HepG2 (cell line): ENCODE data around the gene MX2. TPM values are rescaled to one million over a fixed set of nuclear protein-coding genes. Genes with fewer than 3 reads are reported as not detected.

Source experiments
- BHLHE40 ChIP-seq: IDR thresholded peaks from 2 replicates; pipeline ENCODE4 v1.6.1; 2011; ENCODE audit warnings: low read length, improper control_type of control experiment
- FOXM1 ChIP-seq: sonication (generic); formaldehyde crosslinking; IDR thresholded peaks from 2 replicates; pipeline ENCODE4 v1.5.0; 2020; ENCODE audit warnings: missing genetic modification reagents
- JDP2 ChIP-seq: sonication (generic); formaldehyde crosslinking; IDR thresholded peaks from 2 replicates; pipeline ENCODE4 v1.8.1; 2022; ENCODE audit warnings: missing genetic modification reagents, borderline replicate concordance
- POLR2A ChIP-seq, 2 experiments: IDR thresholded peaks; 2 replicates each; pipeline ENCODE4 v1.6.1; 2011; ENCODE audit warnings: low read depth in 2 of 2, low read length in 2 of 2, mild to moderate bottlenecking in 1 of 2, moderate library complexity in 1 of 2; ENCODE audit not compliant: insufficient read depth in 1 of 2
- TARDBP ChIP-seq: sonication (generic); formaldehyde crosslinking; IDR thresholded peaks from 2 replicates; pipeline ENCODE4 v1.8.0; 2022; ENCODE audit warnings: mild to moderate bottlenecking, missing genetic modification reagents
- ZKSCAN8 ChIP-seq: IDR thresholded peaks from 2 replicates; pipeline ENCODE4 v1.6.1; 2016; ENCODE audit warnings: borderline replicate concordance, missing genetic modification reagents, missing compliant biosample characterization
- ZMYM3 ChIP-seq: sonication (generic); formaldehyde crosslinking; IDR thresholded peaks from 2 replicates; pipeline ENCODE4 v1.5.1; 2020; ENCODE audit warnings: mild to moderate bottlenecking, missing genetic modification reagents
- ZNF3 ChIP-seq: IDR thresholded peaks from 2 replicates; pipeline ENCODE4 v1.7.0; 2017; ENCODE audit warnings: inconsistent platforms
- ZNF891 ChIP-seq: sonication (generic); formaldehyde crosslinking; IDR thresholded peaks from 2 replicates; pipeline ENCODE4 v1.5.0; 2020; ENCODE audit warnings: mild to moderate bottlenecking, missing genetic modification reagents
- ZSCAN21 ChIP-seq: sonication (generic); formaldehyde crosslinking; IDR thresholded peaks from 2 replicates; pipeline ENCODE4 v1.8.0; 2022; ENCODE audit warnings: mild to moderate bottlenecking, missing genetic modification reagents, moderate library complexity, borderline replicate concordance
- polyA plus RNA-seq, 8 experiments: library from polyadenylated mRNA; depleted of rRNA in 3 of 8; stranded (reverse) in 7 of 8; unstranded in 1 of 8; fragments of >200 nt; fragmentation: Illumina TruSeq in 4 of 8; extraction: Trizol in 4 of 8; gene quantifications; 2 replicates each; pipeline versions ENCODE4 v1.2.1 to v1.2.3, GENCODE V29; 2011 to 2016; ENCODE audit warnings: low read depth in 4 of 8, missing spikeins in 1 of 8, mixed read lengths in 1 of 8; ENCODE audit not compliant: insufficient read depth in 1 of 8
- total RNA-seq, 5 experiments: library from RNA; depleted of rRNA; stranded (reverse); fragments of >200 nt; fragmentation: Illumina TruSeq; extraction: Trizol; gene quantifications; 2 replicates each; pipeline ENCODE4 v1.2.3, GENCODE V29; 2016; ENCODE audit warnings: low read depth in 1 of 5
- TF ChIP-seq, protein P1 (sequence below): sonication (generic); formaldehyde crosslinking; IDR thresholded peaks from 2 replicates; pipeline ENCODE4 v1.8.0; 2022; ENCODE audit warnings: missing genetic modification reagents, mild to moderate bottlenecking, moderate library complexity, borderline replicate concordance
- TF ChIP-seq, protein P2 (sequence below): IDR thresholded peaks from 2 replicates; pipeline ENCODE4 v1.6.1; 2016; ENCODE audit warnings: low read depth, missing genetic modification reagents, missing compliant biosample characterization
- TF ChIP-seq, protein P3 (sequence below): sonication (generic); formaldehyde crosslinking; IDR thresholded peaks from 2 replicates; pipeline ENCODE4 v1.5.0; 2020; ENCODE audit warnings: missing genetic modification reagents
- TF ChIP-seq, protein P4 (sequence below), 2 experiments: sonication (generic) in 1 of 2; formaldehyde crosslinking in 1 of 2; IDR thresholded peaks; 2 replicates each; pipeline versions ENCODE4 v1.6.1 to v1.9.0; 2014 to 2022; ENCODE audit warnings: antibody characterized with exemption in 1 of 2, borderline replicate concordance in 1 of 2, inconsistent platforms in 1 of 2, low read depth in 1 of 2, missing genetic modification reagents in 1 of 2

Gene MX2
- total and polyA plus RNA-seq, 2 of the 13 experiments (the other 11 are each of a cell fraction or from before 2014, with no cell fraction given), result 24.0 to 35.7 TPM

DNA sequence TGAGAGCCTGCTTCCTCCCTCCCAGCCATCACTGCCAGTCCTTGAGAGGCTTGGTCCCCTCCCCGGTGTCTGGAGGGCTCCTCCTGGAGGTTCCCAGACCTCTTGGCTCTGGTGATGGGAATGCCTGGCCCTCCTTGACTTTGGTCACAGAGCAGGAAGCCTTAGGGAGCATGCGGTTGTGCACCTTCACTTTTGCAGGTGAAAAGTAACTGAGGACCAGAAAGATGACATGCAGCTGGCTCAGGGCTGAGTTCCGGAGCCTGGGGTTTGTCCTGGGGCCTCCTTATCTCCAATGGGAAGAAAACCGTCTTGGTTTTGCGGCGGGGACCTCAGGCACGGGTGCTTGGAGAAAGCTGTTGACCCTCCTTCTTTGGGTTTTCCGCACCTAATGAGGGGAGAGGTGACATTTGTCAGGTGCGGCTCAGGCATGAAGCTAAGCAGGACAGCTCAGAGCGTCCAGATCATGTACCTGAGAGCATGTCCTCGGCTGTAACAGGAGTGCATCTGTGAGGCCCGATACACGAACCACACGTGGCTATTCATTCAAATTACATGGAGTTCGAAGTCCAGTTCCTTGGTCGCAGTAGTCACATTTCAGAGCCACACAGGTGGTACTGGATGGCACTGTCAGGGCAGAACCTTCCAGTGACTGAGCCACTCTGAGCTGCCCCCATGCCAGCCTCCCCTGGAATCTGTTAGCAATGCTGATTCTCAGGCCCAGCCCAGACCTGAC, 608 bp upstream of the MX2 start (continued):
- TF ChIP-seq, protein P1, sequence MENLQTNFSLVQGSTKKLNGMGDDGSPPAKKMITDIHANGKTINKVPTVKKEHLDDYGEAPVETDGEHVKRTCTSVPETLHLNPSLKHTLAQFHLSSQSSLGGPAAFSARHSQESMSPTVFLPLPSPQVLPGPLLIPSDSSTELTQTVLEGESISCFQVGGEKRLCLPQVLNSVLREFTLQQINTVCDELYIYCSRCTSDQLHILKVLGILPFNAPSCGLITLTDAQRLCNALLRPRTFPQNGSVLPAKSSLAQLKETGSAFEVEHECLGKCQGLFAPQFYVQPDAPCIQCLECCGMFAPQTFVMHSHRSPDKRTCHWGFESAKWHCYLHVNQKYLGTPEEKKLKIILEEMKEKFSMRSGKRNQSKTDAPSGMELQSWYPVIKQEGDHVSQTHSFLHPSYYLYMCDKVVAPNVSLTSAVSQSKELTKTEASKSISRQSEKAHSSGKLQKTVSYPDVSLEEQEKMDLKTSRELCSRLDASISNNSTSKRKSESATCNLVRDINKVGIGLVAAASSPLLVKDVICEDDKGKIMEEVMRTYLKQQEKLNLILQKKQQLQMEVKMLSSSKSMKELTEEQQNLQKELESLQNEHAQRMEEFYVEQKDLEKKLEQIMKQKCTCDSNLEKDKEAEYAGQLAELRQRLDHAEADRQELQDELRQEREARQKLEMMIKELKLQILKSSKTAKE, result no peak
- TF ChIP-seq POLR2A (IDR thresholded peaks at IDR 0.05; ENCODE audit: insufficient read depth in 1 of 2, low read depth in 2 of 2, low read length in 2 of 2) (peak in 1 of 2 experiments; percentile 40; a peak in 1 of 4 replicates), TARDBP (CRISPR knock-in tag) (no peak), FOXM1 (no peak), ZSCAN21 (CRISPR knock-in tag) (no peak), ZNF3 (CRISPR knock-in tag) (no peak), JDP2 (no peak), BHLHE40 (peak; percentile 31; the same call in 1 of the 2 replicates), ZMYM3 (CRISPR knock-in tag) (peak; percentile 50), ZNF891 (CRISPR knock-in tag) (no peak), ZKSCAN8 (CRISPR knock-in tag) (no peak)
- TF ChIP-seq, protein P2, sequence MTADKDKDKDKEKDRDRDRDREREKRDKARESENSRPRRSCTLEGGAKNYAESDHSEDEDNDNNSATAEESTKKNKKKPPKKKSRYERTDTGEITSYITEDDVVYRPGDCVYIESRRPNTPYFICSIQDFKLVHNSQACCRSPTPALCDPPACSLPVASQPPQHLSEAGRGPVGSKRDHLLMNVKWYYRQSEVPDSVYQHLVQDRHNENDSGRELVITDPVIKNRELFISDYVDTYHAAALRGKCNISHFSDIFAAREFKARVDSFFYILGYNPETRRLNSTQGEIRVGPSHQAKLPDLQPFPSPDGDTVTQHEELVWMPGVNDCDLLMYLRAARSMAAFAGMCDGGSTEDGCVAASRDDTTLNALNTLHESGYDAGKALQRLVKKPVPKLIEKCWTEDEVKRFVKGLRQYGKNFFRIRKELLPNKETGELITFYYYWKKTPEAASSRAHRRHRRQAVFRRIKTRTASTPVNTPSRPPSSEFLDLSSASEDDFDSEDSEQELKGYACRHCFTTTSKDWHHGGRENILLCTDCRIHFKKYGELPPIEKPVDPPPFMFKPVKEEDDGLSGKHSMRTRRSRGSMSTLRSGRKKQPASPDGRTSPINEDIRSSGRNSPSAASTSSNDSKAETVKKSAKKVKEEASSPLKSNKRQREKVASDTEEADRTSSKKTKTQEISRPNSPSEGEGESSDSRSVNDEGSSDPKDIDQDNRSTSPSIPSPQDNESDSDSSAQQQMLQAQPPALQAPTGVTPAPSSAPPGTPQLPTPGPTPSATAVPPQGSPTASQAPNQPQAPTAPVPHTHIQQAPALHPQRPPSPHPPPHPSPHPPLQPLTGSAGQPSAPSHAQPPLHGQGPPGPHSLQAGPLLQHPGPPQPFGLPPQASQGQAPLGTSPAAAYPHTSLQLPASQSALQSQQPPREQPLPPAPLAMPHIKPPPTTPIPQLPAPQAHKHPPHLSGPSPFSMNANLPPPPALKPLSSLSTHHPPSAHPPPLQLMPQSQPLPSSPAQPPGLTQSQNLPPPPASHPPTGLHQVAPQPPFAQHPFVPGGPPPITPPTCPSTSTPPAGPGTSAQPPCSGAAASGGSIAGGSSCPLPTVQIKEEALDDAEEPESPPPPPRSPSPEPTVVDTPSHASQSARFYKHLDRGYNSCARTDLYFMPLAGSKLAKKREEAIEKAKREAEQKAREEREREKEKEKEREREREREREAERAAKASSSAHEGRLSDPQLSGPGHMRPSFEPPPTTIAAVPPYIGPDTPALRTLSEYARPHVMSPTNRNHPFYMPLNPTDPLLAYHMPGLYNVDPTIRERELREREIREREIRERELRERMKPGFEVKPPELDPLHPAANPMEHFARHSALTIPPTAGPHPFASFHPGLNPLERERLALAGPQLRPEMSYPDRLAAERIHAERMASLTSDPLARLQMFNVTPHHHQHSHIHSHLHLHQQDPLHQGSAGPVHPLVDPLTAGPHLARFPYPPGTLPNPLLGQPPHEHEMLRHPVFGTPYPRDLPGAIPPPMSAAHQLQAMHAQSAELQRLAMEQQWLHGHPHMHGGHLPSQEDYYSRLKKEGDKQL, result no peak
- TF ChIP-seq, protein P3, sequence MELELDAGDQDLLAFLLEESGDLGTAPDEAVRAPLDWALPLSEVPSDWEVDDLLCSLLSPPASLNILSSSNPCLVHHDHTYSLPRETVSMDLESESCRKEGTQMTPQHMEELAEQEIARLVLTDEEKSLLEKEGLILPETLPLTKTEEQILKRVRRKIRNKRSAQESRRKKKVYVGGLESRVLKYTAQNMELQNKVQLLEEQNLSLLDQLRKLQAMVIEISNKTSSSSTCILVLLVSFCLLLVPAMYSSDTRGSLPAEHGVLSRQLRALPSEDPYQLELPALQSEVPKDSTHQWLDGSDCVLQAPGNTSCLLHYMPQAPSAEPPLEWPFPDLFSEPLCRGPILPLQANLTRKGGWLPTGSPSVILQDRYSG (CRISPR knock-in tag), result no peak
- TF ChIP-seq, protein P4, sequence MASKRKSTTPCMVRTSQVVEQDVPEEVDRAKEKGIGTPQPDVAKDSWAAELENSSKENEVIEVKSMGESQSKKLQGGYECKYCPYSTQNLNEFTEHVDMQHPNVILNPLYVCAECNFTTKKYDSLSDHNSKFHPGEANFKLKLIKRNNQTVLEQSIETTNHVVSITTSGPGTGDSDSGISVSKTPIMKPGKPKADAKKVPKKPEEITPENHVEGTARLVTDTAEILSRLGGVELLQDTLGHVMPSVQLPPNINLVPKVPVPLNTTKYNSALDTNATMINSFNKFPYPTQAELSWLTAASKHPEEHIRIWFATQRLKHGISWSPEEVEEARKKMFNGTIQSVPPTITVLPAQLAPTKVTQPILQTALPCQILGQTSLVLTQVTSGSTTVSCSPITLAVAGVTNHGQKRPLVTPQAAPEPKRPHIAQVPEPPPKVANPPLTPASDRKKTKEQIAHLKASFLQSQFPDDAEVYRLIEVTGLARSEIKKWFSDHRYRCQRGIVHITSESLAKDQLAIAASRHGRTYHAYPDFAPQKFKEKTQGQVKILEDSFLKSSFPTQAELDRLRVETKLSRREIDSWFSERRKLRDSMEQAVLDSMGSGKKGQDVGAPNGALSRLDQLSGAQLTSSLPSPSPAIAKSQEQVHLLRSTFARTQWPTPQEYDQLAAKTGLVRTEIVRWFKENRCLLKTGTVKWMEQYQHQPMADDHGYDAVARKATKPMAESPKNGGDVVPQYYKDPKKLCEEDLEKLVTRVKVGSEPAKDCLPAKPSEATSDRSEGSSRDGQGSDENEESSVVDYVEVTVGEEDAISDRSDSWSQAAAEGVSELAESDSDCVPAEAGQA (IDR thresholded peaks at IDR 0.05; ENCODE audit: low read depth), result no peak
- TF ChIP-seq, protein P4 (CRISPR knock-in tag; IDR thresholded peaks at IDR 0.05; ENCODE audit: borderline replicate concordance), result no peak
